Raji (cell line): ENCODE measurements around the gene ARHGEF12.

Experiments used
- POLR2A ChIP-seq: IDR thresholded peaks from 2 replicates; pipeline ENCODE4 v1.6.1; 2011; ENCODE audit warnings: low read depth, low read length, control low read depth; ENCODE audit not compliant: insufficient read depth

ARHGEF12 gene

DNA sequence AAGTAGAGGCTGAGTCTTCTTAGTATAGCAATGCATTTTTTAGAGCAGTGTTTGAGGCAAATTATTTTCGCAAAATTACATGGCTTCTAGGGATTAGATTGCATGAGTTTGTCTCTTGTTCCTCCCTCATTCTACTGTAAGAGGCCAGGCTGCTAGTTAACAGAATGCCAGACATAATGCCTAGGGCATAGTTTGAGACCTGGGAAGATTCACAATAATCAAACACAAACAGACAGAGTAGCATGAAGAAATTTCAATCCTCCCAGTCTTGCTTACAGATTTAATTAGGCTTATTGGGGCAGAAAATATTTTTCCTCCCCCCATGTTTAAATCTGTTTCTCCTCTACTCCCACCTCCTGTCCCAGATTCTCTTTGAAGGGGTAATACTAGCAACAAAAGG lies 48.3 kb downstream of the ARHGEF12 start:
- TF ChIP-seq POLR2A = no peak

DNA sequence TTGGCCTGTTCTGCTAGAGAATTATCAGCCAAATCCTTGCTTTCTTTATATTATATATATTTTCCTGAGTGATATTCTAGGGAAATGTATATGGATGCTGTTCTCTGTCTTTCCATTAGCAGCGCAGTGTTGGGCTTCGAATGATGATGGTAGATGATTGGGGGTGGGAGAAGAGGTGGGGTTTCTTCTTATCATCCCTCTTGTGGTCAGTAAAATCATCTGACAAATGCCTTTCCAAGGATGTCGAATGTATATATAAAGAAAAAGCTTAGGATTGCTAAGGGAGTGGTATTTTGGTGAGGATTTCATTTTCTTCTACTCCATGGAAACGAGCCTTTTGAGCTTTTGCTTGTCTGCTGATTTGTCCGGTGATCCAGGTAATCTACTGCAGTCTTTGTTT lies 48.9 kb downstream of the ARHGEF12 start:
- TF ChIP-seq POLR2A = no peak

DNA sequence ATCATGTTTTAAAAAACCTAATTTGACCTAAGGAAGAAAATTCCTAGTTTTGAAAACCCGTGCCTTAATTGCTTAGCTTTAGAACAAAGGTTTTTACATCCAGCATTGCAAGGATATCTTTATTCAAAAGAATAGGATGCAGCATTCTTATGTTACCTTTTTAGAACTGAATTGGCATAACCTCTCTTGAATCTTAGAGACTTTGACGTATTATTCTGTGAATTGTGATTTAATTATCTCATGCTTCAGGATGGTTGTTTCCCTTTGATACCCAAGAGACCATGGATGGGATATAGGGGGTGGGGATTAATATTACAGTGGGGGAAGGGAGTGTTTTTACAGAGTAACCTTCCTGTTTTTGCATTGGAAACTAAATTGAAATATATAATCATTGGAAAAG lies 49.4 kb downstream of the ARHGEF12 start:
- TF ChIP-seq POLR2A = no peak

GRCh38 chr11:120386318-120386717 lies 50.1 kb downstream of the ARHGEF12 start:
- no peak for TF ChIP-seq POLR2A

GRCh38 chr11:120386774-120387371 lies 50.7 kb downstream of the ARHGEF12 start:
- no peak for TF ChIP-seq POLR2A

GRCh38 chr11:120388261-120388660 lies 52.0 kb downstream of the ARHGEF12 start:
- TF ChIP-seq POLR2A = no peak

DNA sequence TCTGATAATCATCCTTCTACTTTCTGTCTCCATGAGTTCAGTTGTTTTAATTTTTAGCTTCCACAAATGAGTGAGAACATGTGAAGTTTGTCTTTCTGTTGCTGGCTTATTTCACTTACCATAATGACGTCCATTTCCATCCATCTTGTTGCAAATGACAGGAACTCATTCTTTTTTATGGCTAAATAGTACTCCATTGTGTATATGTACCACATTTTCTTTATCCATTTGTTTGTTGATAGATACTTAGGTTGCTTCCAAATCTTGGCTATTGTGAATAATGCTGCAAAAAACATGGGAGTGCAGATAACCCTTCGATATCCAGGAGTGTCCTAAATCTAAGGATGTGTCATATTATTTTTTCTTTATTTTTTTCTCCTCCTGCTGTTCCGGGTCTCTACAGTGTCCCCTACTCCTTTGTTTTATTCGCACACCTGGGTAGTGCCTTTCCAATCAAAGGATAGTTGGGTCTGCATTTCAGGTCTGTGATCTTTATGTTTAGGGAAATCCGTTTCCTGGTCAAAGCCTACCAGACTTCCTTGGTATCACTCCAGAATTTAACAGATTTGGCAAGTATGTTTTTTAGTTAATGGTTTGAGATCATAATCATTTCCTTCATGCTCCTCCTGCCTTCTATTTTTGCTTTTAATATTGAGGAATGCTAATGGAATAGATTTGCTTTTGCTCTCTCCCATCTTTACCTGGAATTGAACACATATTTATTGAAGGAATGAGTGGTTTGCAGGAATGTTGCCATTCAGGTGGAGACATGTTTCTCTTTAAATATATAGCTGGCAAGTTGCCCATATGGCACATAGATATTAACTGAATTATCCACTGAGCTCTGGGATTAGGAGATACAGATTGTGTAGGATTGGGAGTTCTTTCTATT lies 53.7 kb downstream of the ARHGEF12 start:
- no peak for TF ChIP-seq POLR2A

- TF ChIP-seq POLR2A = no peak
These were observed 54.3 kb downstream of the ARHGEF12 start for GRCh38 chr11:120390585-120390922.

DNA sequence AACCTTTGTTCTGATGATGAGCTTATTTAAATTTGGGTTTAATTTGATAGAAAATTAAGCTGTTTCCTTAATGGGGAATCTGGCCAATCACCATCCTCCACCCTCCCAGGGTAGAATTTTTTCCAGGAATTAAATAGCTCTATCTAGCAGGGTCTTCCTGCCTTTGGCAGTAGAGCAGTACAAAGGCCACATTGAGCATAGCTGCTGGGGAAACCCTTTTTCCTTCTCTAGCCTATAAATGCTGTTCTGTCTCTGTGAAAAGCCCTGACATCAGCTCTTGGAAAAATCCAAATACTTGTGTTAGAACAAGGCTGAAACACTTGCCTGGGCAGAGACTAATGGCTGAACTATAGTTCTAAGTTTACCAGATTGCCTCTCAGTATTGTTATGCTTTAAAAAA lies 55.1 kb downstream of the ARHGEF12 start:
- TF ChIP-seq POLR2A = no peak

DNA sequence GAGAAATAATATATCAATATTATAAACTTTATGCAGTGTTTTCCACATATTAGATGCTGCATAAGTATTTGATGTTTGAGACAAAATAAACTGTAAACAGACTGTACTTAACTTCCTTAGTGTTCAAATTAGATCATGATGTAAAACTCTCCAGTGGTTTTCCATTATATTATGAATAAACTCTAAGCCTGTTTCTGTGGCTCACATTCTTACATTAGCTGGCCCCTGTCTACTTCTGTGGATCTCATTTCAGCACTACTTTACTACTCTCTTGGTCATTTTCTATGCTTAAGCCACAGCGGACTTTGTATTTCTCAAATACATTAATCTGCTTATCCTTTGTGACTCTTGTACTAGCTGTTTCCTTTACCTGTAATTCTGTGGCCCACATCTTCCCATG lies 55.6 kb downstream of the ARHGEF12 start:
- TF ChIP-seq POLR2A = no peak

DNA sequence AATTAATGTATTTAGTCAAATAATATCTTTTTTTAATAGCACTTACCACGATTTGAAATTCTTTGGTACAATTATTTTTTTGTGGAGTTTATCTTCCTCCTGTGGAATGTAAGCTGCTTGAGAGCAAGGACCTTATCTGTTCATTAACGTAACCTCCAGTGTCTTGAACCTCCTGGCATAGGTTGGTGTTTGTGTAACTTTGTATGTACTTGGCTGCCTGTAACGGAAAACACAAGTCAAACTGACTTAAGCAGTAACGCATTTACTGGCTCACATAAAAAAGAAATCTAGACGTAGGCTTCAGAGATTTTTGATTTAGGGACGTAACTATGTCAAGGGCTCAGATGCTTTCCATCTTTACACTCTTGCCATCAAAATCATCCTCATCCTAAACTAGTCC lies 56.1 kb downstream of the ARHGEF12 start:
- no peak for TF ChIP-seq POLR2A

DNA sequence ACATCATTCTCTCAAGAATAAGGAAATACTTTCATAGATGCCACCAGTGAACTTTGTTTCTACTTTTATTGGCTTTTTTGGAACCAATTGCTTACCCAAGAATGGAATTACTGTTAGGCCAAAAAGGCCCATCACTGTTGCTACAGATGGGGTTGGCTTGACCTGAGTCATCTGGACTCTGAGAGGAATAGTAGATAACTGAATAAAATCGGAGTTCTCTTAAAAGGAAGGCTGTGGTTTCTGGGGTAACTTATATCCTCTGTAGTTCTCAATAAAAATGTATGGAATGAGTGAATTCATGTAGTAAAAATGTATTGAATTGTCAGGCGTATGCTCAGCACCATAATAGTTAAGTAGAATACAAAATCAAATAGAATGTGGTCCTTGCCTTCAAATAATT lies 56.6 kb downstream of the ARHGEF12 start:
- no peak for TF ChIP-seq POLR2A

GRCh38 chr11:120394119-120394518 lies 57.9 kb downstream of the ARHGEF12 start:
- TF ChIP-seq POLR2A = no peak

- no peak for TF ChIP-seq POLR2A
These were observed 59.6 kb downstream of the ARHGEF12 start for GRCh38 chr11:120395778-120396177.

GRCh38 chr11:120398132-120398531 lies 61.9 kb downstream of the ARHGEF12 start:
- TF ChIP-seq POLR2A = no peak

DNA sequence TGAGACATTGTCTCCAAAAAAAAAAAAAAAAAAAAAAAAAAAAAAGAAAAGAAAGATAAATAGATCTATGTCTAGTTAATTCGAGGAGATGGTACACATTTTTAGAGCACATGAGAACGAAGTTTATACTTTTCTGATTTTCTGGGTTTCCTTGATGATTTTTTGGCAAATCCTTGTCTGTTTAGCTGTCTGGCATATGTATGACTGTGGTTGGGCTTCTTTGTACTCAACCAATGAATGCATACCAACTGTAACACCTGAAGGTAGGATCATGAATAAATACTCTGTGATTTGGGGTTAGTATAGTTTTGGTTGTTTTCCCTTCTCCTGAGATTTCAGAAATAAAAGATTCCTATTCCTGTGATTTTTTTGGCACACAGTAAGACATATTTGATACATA lies 63.1 kb downstream of the ARHGEF12 start:
- no peak for TF ChIP-seq POLR2A
